ENCODE measurements around the gene GPX4.

GPX4 gene

GRCh38 chr19:1058112-1058511 lies 45.7 kb upstream of the GPX4 start:
- Histone ChIP-seq H3K27ac (no peak overlapping the region), H3K4me3 (no peak overlapping the region), H3K36me3 (peaks cover 9 to 27% (median 14%) of the 10 kb centered on the region in 3 donors), H3K4me1 (no peaks in the 10 kb centered on the region), H3K9me3 (peaks cover 4 to 44% (median 43%) of the 10 kb centered on the region in 3 donors), H3K27me3 (no peaks in the 10 kb centered on the region)
- no peak for DNase-seq
- TF ChIP-seq CTCF (IDR thresholded peaks at IDR 0.05), result no peak
- intact Hi-C loops (cut with DNase I; ENCODE audit: low total_unique reads), result no loop called here

GRCh38 chr19:1060689-1061088 lies 43.1 kb upstream of the GPX4 start:
- no peak overlapping the region for H3K27ac ChIP-seq
- no peak for DNase-seq
- H3K36me3 ChIP-seq, result peaks cover 9 to 25% (median 14%) of the 10 kb centered on the region in 3 donors
- peaks cover 0 to 16% (median 13%) of the 10 kb centered on the region in 4 donors for H3K4me1 ChIP-seq
- peaks cover 0 to 5% of the 10 kb centered on the region in 2 donors for H3K27me3 ChIP-seq
- intact Hi-C loops (cut with DNase I; ENCODE audit: low total_unique reads), result no loop called here
- TF ChIP-seq CTCF (IDR thresholded peaks at IDR 0.05), result no peak
- no peak overlapping the region for H3K4me3 ChIP-seq
- peaks cover 4 to 43% (median 40%) of the 10 kb centered on the region in 3 donors for H3K9me3 ChIP-seq

- Histone ChIP-seq H3K4me3 (no peak overlapping the region), H3K4me1 (peaks cover 0 to 29% (median 23%) of the 10 kb centered on the region in 4 donors), H3K36me3 (peaks cover 6 to 12% (median 8%) of the 10 kb centered on the region in 3 donors), H3K27ac (no peak overlapping the region), H3K27me3 (peaks cover 0 to 18% of the 10 kb centered on the region in 2 donors), H3K9me3 (peaks cover 4 to 30% (median 27%) of the 10 kb centered on the region in 3 donors)
- intact Hi-C loops (cut with DNase I; ENCODE audit: low total_unique reads), result no loop called here
- TF ChIP-seq CTCF (IDR thresholded peaks at IDR 0.05), result no peak
- DNase-seq, result no peak
Measured at GRCh38 chr19:1061987-1062386, 41.8 kb upstream of the GPX4 start.

GRCh38 chr19:1062387-1063029 lies 41.3 kb upstream of the GPX4 start:
- intact Hi-C loops (cut with DNase I; ENCODE audit: low total_unique reads), result no loop called here
- Histone ChIP-seq H3K9me3 (peaks cover 4 to 24% (median 22%) of the 10 kb centered on the region in 3 donors), H3K4me3 (no peak overlapping the region), H3K36me3 (peaks cover 4 to 9% (median 6%) of the 10 kb centered on the region in 3 donors), H3K4me1 (peaks cover 0 to 34% (median 29%) of the 10 kb centered on the region in 4 donors), H3K27ac (no peak overlapping the region), H3K27me3 (peaks cover 0 to 23% of the 10 kb centered on the region in 2 donors)
- no peak for TF ChIP-seq CTCF (IDR thresholded peaks at IDR 0.05)
- DNase-seq, result no peak

- H3K9me3 ChIP-seq, result peaks cover 0 to 17% (median 14%) of the 10 kb centered on the region in 3 donors
- intact Hi-C loops (cut with DNase I; ENCODE audit: low total_unique reads), result no loop called here
- H3K4me1 ChIP-seq, result peaks cover 0 to 35% (median 30%) of the 10 kb centered on the region in 4 donors
- peaks cover 0 to 9% (median 4%) of the 10 kb centered on the region in 3 donors for H3K36me3 ChIP-seq
- no peak for DNase-seq
- H3K27ac ChIP-seq, result no peak overlapping the region
- no peak overlapping the region for H3K4me3 ChIP-seq
- H3K27me3 ChIP-seq, result peaks cover 0 to 31% of the 10 kb centered on the region in 2 donors
- no peak for TF ChIP-seq CTCF (IDR thresholded peaks at IDR 0.05)
Measured at GRCh38 chr19:1063030-1063908, 40.5 kb upstream of the GPX4 start.

Measured in tibial artery (tissue), 4 donors.